Renal cortical epithelial cell (primary cell): ENCODE data around the gene KDF1. TPM values are rescaled to one million over a fixed set of nuclear protein-coding genes. Genes with fewer than 3 reads are reported as not detected.
A peak's percentile ranks its signal among the peaks of the same experiment; 100 is the strongest.

Experiments used
- DNase-seq: peaks from one replicate; pipeline ENCODE4 v3.0.0-alpha.2; 2011; ENCODE audit warnings: low read depth
- total RNA-seq: library from RNA; depleted of rRNA; stranded (reverse); fragments of >200 nt; gene quantifications from 2 replicates; pipeline ENCODE4 v1.2.3, GENCODE V29; 2014

The KDF1 gene
- total RNA-seq, 1 donor from 2014 or later, result 2.0 TPM

DNA sequence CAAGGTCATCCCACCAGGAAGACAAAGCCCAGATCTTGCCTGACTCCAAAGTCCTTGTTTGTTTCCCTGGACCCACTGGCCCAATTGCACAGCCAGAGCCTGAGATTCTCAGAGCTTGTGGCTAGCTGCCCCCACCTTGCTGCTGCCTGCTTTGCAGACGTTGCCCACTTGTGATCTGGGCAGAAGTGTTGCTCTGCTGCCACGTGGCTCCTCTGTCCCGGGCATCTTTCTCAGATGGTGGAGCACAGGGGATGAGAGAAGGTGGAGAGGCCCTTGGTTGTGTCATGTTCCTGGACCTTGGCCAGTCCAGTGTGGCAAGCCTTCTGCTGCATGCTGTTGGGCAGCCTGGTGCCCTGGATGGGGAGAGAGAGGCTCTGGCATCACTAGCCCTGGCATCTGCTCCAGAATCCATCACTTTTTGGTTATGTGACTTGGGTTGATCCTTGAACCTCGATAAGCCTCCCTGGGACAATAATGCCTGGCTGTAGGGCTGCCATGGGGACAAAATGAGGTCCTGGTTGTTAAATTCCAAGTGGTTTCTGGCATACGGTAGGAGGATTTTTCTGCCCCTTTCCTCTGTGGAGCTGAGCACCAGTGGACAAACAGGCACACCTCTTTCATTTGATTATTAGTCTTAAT, 44.9 kb downstream of the KDF1 start:
- DNase-seq, result no peak

DNA sequence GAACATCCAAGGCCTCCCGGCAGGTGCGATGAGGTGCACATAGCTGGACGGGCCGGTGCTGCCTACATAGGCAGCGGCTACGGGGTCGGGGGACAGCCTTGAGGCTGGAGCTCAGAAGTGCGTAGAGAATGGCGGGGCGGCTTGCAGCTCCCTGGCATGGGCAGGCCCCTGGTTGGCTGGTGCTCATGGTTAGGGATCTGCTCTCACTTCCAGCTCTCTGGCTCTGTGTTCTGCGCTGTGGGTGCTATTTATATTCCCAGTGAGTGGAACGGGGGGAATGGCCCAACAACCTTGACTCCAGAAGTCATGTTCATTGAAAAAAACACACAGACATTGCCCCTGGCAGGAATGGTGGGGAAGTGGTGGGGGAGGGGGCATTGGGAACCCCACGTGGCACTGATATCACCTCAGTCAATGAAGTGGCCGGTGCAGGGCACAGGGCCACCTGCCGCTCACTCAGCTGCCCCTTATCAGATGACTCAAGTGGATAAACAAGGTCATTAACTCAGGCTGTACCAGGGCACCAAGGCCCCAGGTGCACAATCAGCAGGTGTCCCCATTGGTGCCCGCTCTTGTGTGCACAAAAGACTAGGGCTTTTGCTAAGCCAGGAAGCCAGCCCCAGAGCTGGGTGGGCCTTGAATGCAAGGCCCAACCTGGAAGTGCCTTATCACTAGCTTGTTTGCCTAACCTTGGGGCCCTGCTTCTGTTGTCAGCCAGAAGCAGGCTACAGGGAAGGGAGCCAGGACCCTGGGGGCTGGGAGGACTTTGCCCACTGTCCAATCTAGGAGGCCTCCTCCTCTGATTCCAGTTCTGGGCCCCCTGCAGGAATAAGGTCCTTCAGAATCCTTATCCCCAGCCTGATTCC, 46.3 kb downstream of the KDF1 start, which contains the start of gene NR0B2:
Gene NR0B2 (minus strand): TSS at position 222 of the 866 bp plus-strand sequence. CDS start 35 bp downstream, at position 187.
- no peak for DNase-seq

DNA sequence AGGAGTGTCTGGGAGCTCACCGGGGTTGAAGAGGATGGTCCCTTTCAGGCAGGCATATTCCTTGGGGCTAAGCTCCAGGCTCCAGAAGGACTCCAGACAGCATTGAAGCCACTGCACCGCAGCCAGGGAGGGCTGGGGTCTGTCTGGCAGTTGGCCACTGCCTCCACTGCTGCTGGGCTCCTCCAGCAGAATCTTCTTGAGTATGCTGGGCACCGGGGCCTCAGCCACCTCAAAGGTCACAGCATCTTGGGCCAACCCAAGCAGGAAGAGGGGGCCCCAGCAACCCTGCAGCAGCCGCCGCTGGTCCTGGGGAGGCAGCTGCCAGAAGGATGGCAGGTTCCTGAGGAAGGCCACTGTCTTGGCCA, 46.9 kb downstream of the KDF1 start:
- DNase-seq, result no peak

- no peak for DNase-seq
Measured at GRCh38 chr1:26912147-26912490, 48.1 kb downstream of the KDF1 start.

- no peak for DNase-seq
Measured at GRCh38 chr1:26911399-26912146, 48.7 kb downstream of the KDF1 start.

DNA sequence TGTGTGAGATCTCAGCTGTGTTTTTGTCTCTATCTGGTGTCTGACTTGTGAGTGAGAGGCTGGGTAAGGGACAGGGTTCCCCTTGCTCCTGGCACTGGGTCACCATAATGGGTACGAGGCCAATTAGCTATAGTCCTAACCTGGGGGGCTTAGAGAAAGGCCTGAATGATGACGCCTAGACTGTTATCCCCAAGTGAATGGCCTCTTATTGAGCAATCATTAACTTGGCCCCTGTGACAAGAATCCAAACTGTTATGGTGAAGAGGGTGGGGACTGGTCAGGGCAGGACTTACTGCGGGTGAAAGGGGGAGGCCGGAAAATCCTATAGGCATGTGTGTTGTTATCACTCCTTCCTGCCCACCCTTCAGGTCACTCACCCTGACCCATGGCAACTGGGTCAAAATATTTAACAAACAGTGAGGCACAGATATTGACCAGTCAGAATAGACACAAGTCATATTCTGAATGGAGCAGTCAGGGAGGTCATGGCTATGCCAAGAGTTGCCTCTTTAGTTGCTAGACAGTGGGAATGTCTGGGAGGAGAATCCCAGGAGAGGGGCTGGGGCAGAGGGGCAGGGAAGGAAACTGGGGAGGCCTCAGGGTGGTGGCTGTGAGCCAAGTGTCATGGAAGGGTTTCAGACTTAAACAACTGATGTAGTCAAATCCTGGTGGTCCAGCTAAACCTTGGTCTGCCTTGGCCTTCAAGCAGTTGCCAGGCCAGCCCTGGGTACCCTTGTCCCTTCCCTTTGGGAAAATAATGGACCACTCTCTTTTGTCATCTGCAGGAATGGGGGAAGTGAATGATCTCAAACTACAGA, 49.7 kb downstream of the KDF1 start:
- peak; percentile 69 for DNase-seq

GRCh38 chr1:26909951-26910342, 50.3 kb downstream of the KDF1 start:
- DNase-seq, result no peak

GRCh38 chr1:26907071-26907917, 53.0 kb downstream of the KDF1 start:
- DNase-seq, result peak; percentile 99

- DNase-seq, result no peak
Measured at GRCh38 chr1:26900815-26901511, 59.3 kb downstream of the KDF1 start.

- DNase-seq, result peak; percentile 86
Measured at GRCh38 chr1:26900001-26900814, 60.1 kb downstream of the KDF1 start, which contains the start of gene GPATCH3. TSS of gene GPATCH3 (minus strand) at chr1:26900467. CDS start at chr1:26900442, 25 bp downstream.

Other genes with a start within 250 kb of the KDF1 start
- gene PIGV, start 172.5 kb downstream of the KDF1 start, total RNA-seq, result 21.4 and 27.9 TPM in 2 replicates
- 8.9 and 10.3 TPM in 2 replicates for gene ZDHHC18, start 133.8 kb downstream of the KDF1 start, total RNA-seq
- 21.6 and 97.9 TPM in 2 replicates for gene SFN, start 97.3 kb downstream of the KDF1 start, total RNA-seq
- 10.4 and 15.1 TPM in 2 replicates for gene GPN2, start 70.2 kb downstream of the KDF1 start, total RNA-seq
- gene GPATCH3, start 60.0 kb downstream of the KDF1 start, total RNA-seq, result 6.4 and 7.0 TPM in 2 replicates
- gene NR0B2, start 46.5 kb downstream of the KDF1 start, total RNA-seq, result not detected in 2 replicates
- gene NUDC, start 38.7 kb downstream of the KDF1 start, total RNA-seq, result 20.1 and 47.8 TPM in 2 replicates
- gene TRNP1, start 33.2 kb upstream of the KDF1 start, total RNA-seq, result 86.7 and 106 TPM in 2 replicates
- gene TENT5B, start 52.4 kb upstream of the KDF1 start, total RNA-seq, result 9.6 and 22.3 TPM in 2 replicates
- 2.8 and 20.5 TPM in 2 replicates for gene SLC9A1, start 194.7 kb upstream of the KDF1 start, total RNA-seq